HG03442 (cell line): ENCODE results near the gene VPS35L.

Experiments
- ATAC-seq: cut with Tn5 transposase; IDR thresholded peaks from one replicate; pipeline ENCODE4 v1.9.1; 2021; ENCODE audit warnings: mild to moderate bottlenecking, moderate library complexity; ENCODE audit not compliant: unreplicated experiment

VPS35L gene

GRCh38 chr16:19555186-19555937, at the start of gene VPS35L:
VPS35L (plus strand) TSS chr16:19555703; CDS start chr16:19555730, 27 bp downstream.
- peak; percentile 95 for ATAC-seq

GRCh38 chr16:19506965-19507364, 48.5 kb upstream of the VPS35L start:
- ATAC-seq = no peak

- no peak for ATAC-seq
Observed at GRCh38 chr16:19507867-19508266, 47.6 kb upstream of the VPS35L start.

GRCh38 chr16:19512297-19512696, 43.2 kb upstream of the VPS35L start:
- no peak for ATAC-seq

GRCh38 chr16:19513377-19514053, 42.0 kb upstream of the VPS35L start:
- no peak for ATAC-seq

- no peak for ATAC-seq
Observed at GRCh38 chr16:19515757-19516156, 39.7 kb upstream of the VPS35L start.

- no peak for ATAC-seq
Observed at GRCh38 chr16:19517424-19518089, 37.9 kb upstream of the VPS35L start.

- no peak for ATAC-seq
Observed at GRCh38 chr16:19518388-19518787, 37.1 kb upstream of the VPS35L start.

GRCh38 chr16:19520861-19521331, 34.6 kb upstream of the VPS35L start:
- no peak for ATAC-seq

- peak; percentile 70 for ATAC-seq
Observed at GRCh38 chr16:19521471-19522396, 33.8 kb upstream of the VPS35L start, which contains the start of gene GDE1. GDE1 (minus strand) TSS chr16:19522098; CDS start chr16:19521964, 134 bp downstream.

- ATAC-seq = no peak
Observed at GRCh38 chr16:19522397-19522732, 33.1 kb upstream of the VPS35L start.

GRCh38 chr16:19522760-19523159, 32.7 kb upstream of the VPS35L start:
- ATAC-seq = no peak

GRCh38 chr16:19523184-19523558, 32.3 kb upstream of the VPS35L start:
- ATAC-seq = no peak

GRCh38 chr16:19523559-19524355, 31.7 kb upstream of the VPS35L start, which contains the start of gene CCP110:
CCP110 (plus strand) TSS chr16:19523942; CDS start chr16:19527882, 3,940 bp downstream.
- ATAC-seq = peak; percentile 59

GRCh38 chr16:19524356-19524615, 31.2 kb upstream of the VPS35L start:
- no peak for ATAC-seq

- ATAC-seq = no peak
Observed at GRCh38 chr16:19524616-19525384, 30.7 kb upstream of the VPS35L start.

GRCh38 chr16:19525385-19525723, 30.1 kb upstream of the VPS35L start:
- ATAC-seq = no peak

GRCh38 chr16:19527161-19527560, 28.3 kb upstream of the VPS35L start:
- ATAC-seq = no peak

GRCh38 chr16:19528666-19529065, 26.8 kb upstream of the VPS35L start:
- no peak for ATAC-seq
